Measurements from ENCODE around the gene TMEM190. TPM values are rescaled to one million over a fixed set of nuclear protein-coding genes. Genes with fewer than 3 reads are reported as not detected.

TMEM190 gene
- total RNA-seq, 2 experiments from 2014 or later: not detected

GRCh38 chr19:55358943-55359908 lies 17.4 kb upstream of the TMEM190 start:
- no peaks in the 10 kb centered on the region for H3K36me3 Mint-ChIP-seq
- no peak overlapping the region for H3K27ac Mint-ChIP-seq

GRCh38 chr19:55360902-55361301 lies 15.7 kb upstream of the TMEM190 start:
- Mint-ChIP-seq H3K27ac (no peak overlapping the region), H3K27me3 (peaks cover 15% of the 10 kb centered on the region), H3K9me3 (no peaks in the 10 kb centered on the region), H3K36me3 (no peaks in the 10 kb centered on the region), H3K4me3 (no peak overlapping the region), H3K4me1 (no peaks in the 10 kb centered on the region)
- DNase-seq: no peak

More at GRCh38 chr19:55358943-55359908, 17.4 kb upstream of the TMEM190 start:
- H3K4me1 Mint-ChIP-seq: no peaks in the 10 kb centered on the region
- no peaks in the 10 kb centered on the region for H3K9me3 Mint-ChIP-seq
- H3K4me3 Mint-ChIP-seq: no peak overlapping the region
- DNase-seq: no peak
- peaks cover 28% of the 10 kb centered on the region for H3K27me3 Mint-ChIP-seq

- no peak for DNase-seq
- peaks cover 7% of the 10 kb centered on the region for H3K27me3 Mint-ChIP-seq
- no peaks in the 10 kb centered on the region for H3K36me3 Mint-ChIP-seq
- no peak overlapping the region for H3K27ac Mint-ChIP-seq
- no peaks in the 10 kb centered on the region for H3K4me1 Mint-ChIP-seq
- no peaks in the 10 kb centered on the region for H3K9me3 Mint-ChIP-seq
- H3K4me3 Mint-ChIP-seq: no peak overlapping the region
Measured at GRCh38 chr19:55362174-55362989, 14.2 kb upstream of the TMEM190 start.

GRCh38 chr19:55362990-55363716 lies 13.5 kb upstream of the TMEM190 start, which contains the start of gene GARIN5B:
TSS of gene GARIN5B (minus strand) at chr19:55363260. CDS start at chr19:55363066, 194 bp downstream.
- Mint-ChIP-seq H3K27ac (no peak within 1 kb of the TSS), H3K4me1 (no peaks in the 10 kb centered on the region), H3K4me3 (no peak within 1 kb of the TSS), H3K27me3 (peaks cover 12% of the 10 kb centered on the region), H3K36me3 (no peaks in the 10 kb centered on the region), H3K9me3 (no peaks in the 10 kb centered on the region)
- no peak for DNase-seq

GRCh38 chr19:55365245-55365644 lies 11.4 kb upstream of the TMEM190 start:
- no peak for DNase-seq
- Mint-ChIP-seq H3K27me3 (peaks cover 27% of the 10 kb centered on the region), H3K4me1 (peaks cover 3% of the 10 kb centered on the region), H3K36me3 (no peaks in the 10 kb centered on the region), H3K27ac (no peak overlapping the region), H3K9me3 (no peaks in the 10 kb centered on the region), H3K4me3 (no peak overlapping the region)

GRCh38 chr19:55365964-55366363 lies 10.7 kb upstream of the TMEM190 start:
- peaks cover 3% of the 10 kb centered on the region for H3K4me1 Mint-ChIP-seq
- no peaks in the 10 kb centered on the region for H3K36me3 Mint-ChIP-seq

GRCh38 chr19:55366790-55367189 lies 9.8 kb upstream of the TMEM190 start:
- Mint-ChIP-seq H3K27me3 (peaks cover 43% of the 10 kb centered on the region), H3K9me3 (no peaks in the 10 kb centered on the region), H3K36me3 (no peaks in the 10 kb centered on the region), H3K4me1 (peaks cover 3% of the 10 kb centered on the region), H3K27ac (no peak overlapping the region), H3K4me3 (no peak overlapping the region)
- no peak for DNase-seq

More at GRCh38 chr19:55365964-55366363, 10.7 kb upstream of the TMEM190 start:
- no peak overlapping the region for H3K4me3 Mint-ChIP-seq
- no peak overlapping the region for H3K27ac Mint-ChIP-seq
- DNase-seq: no peak
- H3K9me3 Mint-ChIP-seq: no peaks in the 10 kb centered on the region
- H3K27me3 Mint-ChIP-seq: peaks cover 34% of the 10 kb centered on the region

- Mint-ChIP-seq H3K4me3 (no peak overlapping the region), H3K27ac (no peak overlapping the region), H3K36me3 (no peaks in the 10 kb centered on the region), H3K4me1 (peaks cover 10% of the 10 kb centered on the region), H3K27me3 (peaks cover 54% of the 10 kb centered on the region), H3K9me3 (no peaks in the 10 kb centered on the region)
- DNase-seq: no peak
Measured at GRCh38 chr19:55368106-55368505, 8.5 kb upstream of the TMEM190 start.

GRCh38 chr19:55368701-55369563 lies 7.7 kb upstream of the TMEM190 start:
- no peaks in the 10 kb centered on the region for H3K9me3 Mint-ChIP-seq
- no peak overlapping the region for H3K27ac Mint-ChIP-seq

GRCh38 chr19:55369653-55370304 lies 6.8 kb upstream of the TMEM190 start:
- no peaks in the 10 kb centered on the region for H3K36me3 Mint-ChIP-seq
- H3K9me3 Mint-ChIP-seq: no peaks in the 10 kb centered on the region
- peaks cover 65% of the 10 kb centered on the region for H3K27me3 Mint-ChIP-seq
- peak; percentile 51 for DNase-seq
- H3K4me3 Mint-ChIP-seq: peak overlapping the region; percentile 75
- H3K27ac Mint-ChIP-seq: no peak overlapping the region
- H3K4me1 Mint-ChIP-seq: peaks cover 13% of the 10 kb centered on the region

More at GRCh38 chr19:55368701-55369563, 7.7 kb upstream of the TMEM190 start:
- Mint-ChIP-seq H3K4me3 (no peak overlapping the region), H3K36me3 (no peaks in the 10 kb centered on the region), H3K4me1 (peaks cover 13% of the 10 kb centered on the region), H3K27me3 (peaks cover 61% of the 10 kb centered on the region)
- DNase-seq: peak; percentile 41

GRCh38 chr19:55370305-55370988 lies 6.2 kb upstream of the TMEM190 start, which contains the start of gene IL11:
TSS of gene IL11 (minus strand) at chr19:55370463. CDS start at chr19:55370310, 153 bp downstream.
- no peak within 1 kb of the TSS for H3K27ac Mint-ChIP-seq
- peak within 1 kb of the TSS; percentile 75 for H3K4me3 Mint-ChIP-seq
- H3K9me3 Mint-ChIP-seq: no peaks in the 10 kb centered on the region
- no peak for DNase-seq
- peaks cover 13% of the 10 kb centered on the region for H3K4me1 Mint-ChIP-seq
- H3K36me3 Mint-ChIP-seq: no peaks in the 10 kb centered on the region
- H3K27me3 Mint-ChIP-seq: peaks cover 69% of the 10 kb centered on the region

GRCh38 chr19:55372316-55373081 lies 4.1 kb upstream of the TMEM190 start:
- Mint-ChIP-seq H3K9me3 (no peaks in the 10 kb centered on the region), H3K4me3 (no peak overlapping the region), H3K27ac (no peak overlapping the region), H3K27me3 (peaks cover 76% of the 10 kb centered on the region), H3K36me3 (no peaks in the 10 kb centered on the region), H3K4me1 (peaks cover 13% of the 10 kb centered on the region)
- peak; percentile 66 for DNase-seq
